Mesothelial cell of epicardium (in vitro differentiated cells): Measurements from ENCODE around the gene PGRMC1. TPM values are rescaled to one million over a fixed set of nuclear protein-coding genes. Genes with fewer than 3 reads are reported as not detected.
"Not testable (repeated sequence)": the region's sequence is repeated elsewhere in the genome, so short reads cannot be mapped to it uniquely, and the experiment has no call there.

ENCODE experiments used
- DNase-seq, 2 experiments: peaks; one replicate each; pipeline ENCODE4 v3.0.0; 2021; ENCODE audit warnings: low spot score in 2 of 2; ENCODE audit not compliant: unreplicated experiment in 2 of 2
- H3K27ac Mint-ChIP-seq: 2 replicates; pipeline ENCODE4 v1.8.0; 2021; ENCODE audit warnings: mixed read lengths
- H3K27me3 Mint-ChIP-seq: 2 replicates; pipeline ENCODE4 v1.8.0; 2021; ENCODE audit warnings: low read depth, mixed read lengths
- H3K36me3 Mint-ChIP-seq: 2 replicates; pipeline ENCODE4 v1.8.0; 2021; ENCODE audit warnings: mixed read lengths
- H3K4me1 Mint-ChIP-seq: 2 replicates; pipeline ENCODE4 v1.8.0; 2021; ENCODE audit warnings: mixed read lengths
- H3K4me3 Mint-ChIP-seq: 2 replicates; pipeline ENCODE4 v1.8.0; 2021; ENCODE audit warnings: mild to moderate bottlenecking, moderate library complexity, mixed read lengths
- H3K9me3 Mint-ChIP-seq: 2 replicates; pipeline ENCODE4 v1.8.0; 2021; ENCODE audit warnings: mixed read lengths
- CTCF ChIP-seq: fragments of 200-600 bp; sonication (generic); IDR thresholded peaks from one replicate; pipeline ENCODE4 v1.5.0; 2021; ENCODE audit warnings: antibody characterized with exemption; ENCODE audit not compliant: unreplicated experiment
- total RNA-seq: library from RNA; stranded (reverse); gene quantifications from 3 replicates; pipeline ENCODE4 v1.2.1, GENCODE V29; 2021

The PGRMC1 gene
- total RNA-seq, 1 donor from 2014 or later: 137 TPM

- TF ChIP-seq CTCF: no peak
- H3K4me1 Mint-ChIP-seq: peaks cover 4% of the 10 kb centered on the region
- H3K27me3 Mint-ChIP-seq: no peaks in the 10 kb centered on the region
- no peak for DNase-seq
- no peak overlapping the region for H3K27ac Mint-ChIP-seq
- H3K9me3 Mint-ChIP-seq: peaks cover 29% of the 10 kb centered on the region
- H3K36me3 Mint-ChIP-seq: peaks cover 3% of the 10 kb centered on the region
- H3K4me3 Mint-ChIP-seq: no peak overlapping the region
Observed at GRCh38 chrX:119208401-119209057, 27.6 kb upstream of the PGRMC1 start.

- H3K9me3 Mint-ChIP-seq: peaks cover 25% of the 10 kb centered on the region
- H3K27me3 Mint-ChIP-seq: not testable (repeated sequence)
Observed at GRCh38 chrX:119210931-119211648, 25.0 kb upstream of the PGRMC1 start.

GRCh38 chrX:119211649-119212014, 24.5 kb upstream of the PGRMC1 start:
- Mint-ChIP-seq H3K27me3 (no peaks in the 10 kb centered on the region), H3K27ac (no peak overlapping the region), H3K4me3 (no peak overlapping the region), H3K36me3 (peaks cover 3% of the 10 kb centered on the region), H3K9me3 (peaks cover 25% of the 10 kb centered on the region), H3K4me1 (peaks cover 14% of the 10 kb centered on the region)
- no peak for DNase-seq
- no peak for TF ChIP-seq CTCF

More at GRCh38 chrX:119210931-119211648, 25.0 kb upstream of the PGRMC1 start:
- H3K4me3 Mint-ChIP-seq, DNase-seq, H3K36me3 Mint-ChIP-seq, H3K27ac Mint-ChIP-seq: not testable (repeated sequence)
- H3K4me1 Mint-ChIP-seq: peaks cover 14% of the 10 kb centered on the region

GRCh38 chrX:119218198-119218597, 17.9 kb upstream of the PGRMC1 start:
- H3K27me3 Mint-ChIP-seq: no peaks in the 10 kb centered on the region
- TF ChIP-seq CTCF: no peak
- peaks cover 13% of the 10 kb centered on the region for H3K4me1 Mint-ChIP-seq
- no peak for DNase-seq
- no peaks in the 10 kb centered on the region for H3K36me3 Mint-ChIP-seq
- H3K4me3 Mint-ChIP-seq: no peak overlapping the region
- no peak overlapping the region for H3K27ac Mint-ChIP-seq
- H3K9me3 Mint-ChIP-seq: peaks cover 25% of the 10 kb centered on the region

GRCh38 chrX:119222932-119223331, 13.2 kb upstream of the PGRMC1 start:
- TF ChIP-seq CTCF: no peak
- no peaks in the 10 kb centered on the region for H3K27me3 Mint-ChIP-seq
- DNase-seq: no peak
- peaks cover 32% of the 10 kb centered on the region for H3K9me3 Mint-ChIP-seq
- H3K36me3 Mint-ChIP-seq: no peaks in the 10 kb centered on the region
- peaks cover 7% of the 10 kb centered on the region for H3K4me1 Mint-ChIP-seq
- no peak overlapping the region for H3K4me3 Mint-ChIP-seq
- H3K27ac Mint-ChIP-seq: no peak overlapping the region

GRCh38 chrX:119223783-119224182, 12.3 kb upstream of the PGRMC1 start:
- peaks cover 25% of the 10 kb centered on the region for H3K9me3 Mint-ChIP-seq
- no peak overlapping the region for H3K27ac Mint-ChIP-seq
- H3K4me3 Mint-ChIP-seq: no peak overlapping the region

More at GRCh38 chrX:119223783-119224182, 12.3 kb upstream of the PGRMC1 start:
- no peak for DNase-seq
- TF ChIP-seq CTCF: no peak
- peaks cover 7% of the 10 kb centered on the region for H3K4me1 Mint-ChIP-seq
- H3K36me3 Mint-ChIP-seq: no peaks in the 10 kb centered on the region
- H3K27me3 Mint-ChIP-seq: no peaks in the 10 kb centered on the region
